ENCODE results near the gene ZFPL1.

Gene ZFPL1

DNA sequence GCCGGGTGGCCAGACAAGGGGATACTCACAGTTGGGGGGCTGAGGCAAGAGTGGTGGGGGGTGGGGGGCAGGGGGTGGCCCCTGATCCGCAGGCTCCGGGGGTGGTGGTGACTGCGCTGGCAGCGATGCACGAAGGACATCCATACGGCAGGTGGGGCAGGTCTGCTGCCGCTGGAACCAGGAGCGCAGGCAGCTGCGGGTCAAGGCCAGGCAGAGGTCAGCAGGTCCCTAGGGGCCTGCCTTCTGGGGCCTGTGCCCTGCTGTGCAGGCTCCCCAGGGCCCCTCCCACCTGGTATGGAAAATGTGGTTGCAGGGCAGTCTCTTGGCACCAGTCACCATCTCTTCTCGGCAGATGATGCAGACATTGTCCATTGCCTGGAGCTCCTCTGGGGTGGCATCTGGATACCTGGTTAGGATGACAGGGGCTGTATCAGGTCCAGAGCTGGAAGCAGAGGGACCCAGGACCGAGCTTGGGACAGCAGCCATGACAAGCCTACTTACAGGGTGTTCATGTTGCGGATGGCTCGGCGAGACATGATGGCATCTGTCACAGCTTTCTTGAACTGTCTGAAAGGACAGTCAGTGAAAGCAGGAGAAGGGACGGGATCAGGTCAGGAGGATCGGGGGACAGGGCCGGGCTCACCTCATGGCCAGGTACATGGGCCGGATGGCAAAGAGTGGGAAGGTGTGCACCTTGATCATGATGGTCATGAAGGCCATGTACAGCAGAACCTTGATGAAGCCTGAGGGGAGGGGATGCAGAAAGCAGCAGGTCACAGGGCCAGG is 46.8 kb downstream of the ZFPL1 start:
- no peak for DNase-seq

DNA sequence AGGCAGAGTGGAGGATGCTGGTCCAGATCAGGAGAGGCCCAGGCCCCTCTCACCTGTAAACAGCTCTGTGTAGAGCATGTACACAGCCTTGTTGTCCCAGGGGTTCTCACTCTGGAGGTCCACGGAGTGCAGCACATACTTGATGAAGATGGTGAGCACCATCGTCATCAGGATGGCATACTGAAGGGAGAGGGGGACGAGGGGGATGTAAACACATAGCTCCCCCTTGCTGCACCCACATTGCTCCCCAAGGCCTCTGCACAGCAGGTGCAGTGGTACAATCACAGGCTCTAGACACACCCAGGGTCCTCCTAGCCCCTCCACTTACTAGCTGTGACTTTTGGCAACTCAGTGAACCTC is 47.4 kb downstream of the ZFPL1 start:
- no peak for DNase-seq

DNA sequence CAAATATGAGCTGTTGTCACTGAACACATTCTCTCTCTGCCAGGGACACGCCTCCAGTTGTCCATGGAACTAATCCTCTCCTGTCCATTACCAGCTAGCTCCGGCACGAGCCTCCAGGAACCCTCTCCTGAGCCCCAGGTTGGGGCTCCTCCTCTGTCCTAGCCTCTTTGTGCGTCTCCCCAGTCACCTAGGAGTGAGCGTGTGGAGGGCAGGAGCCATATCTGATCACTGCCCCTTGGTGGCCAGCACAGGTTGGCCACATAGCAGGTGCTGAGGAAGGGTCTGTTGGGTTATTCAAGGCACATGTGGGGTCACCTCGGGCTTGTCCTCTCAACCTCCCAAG is 47.8 kb downstream of the ZFPL1 start:
- no peak for DNase-seq

DNA sequence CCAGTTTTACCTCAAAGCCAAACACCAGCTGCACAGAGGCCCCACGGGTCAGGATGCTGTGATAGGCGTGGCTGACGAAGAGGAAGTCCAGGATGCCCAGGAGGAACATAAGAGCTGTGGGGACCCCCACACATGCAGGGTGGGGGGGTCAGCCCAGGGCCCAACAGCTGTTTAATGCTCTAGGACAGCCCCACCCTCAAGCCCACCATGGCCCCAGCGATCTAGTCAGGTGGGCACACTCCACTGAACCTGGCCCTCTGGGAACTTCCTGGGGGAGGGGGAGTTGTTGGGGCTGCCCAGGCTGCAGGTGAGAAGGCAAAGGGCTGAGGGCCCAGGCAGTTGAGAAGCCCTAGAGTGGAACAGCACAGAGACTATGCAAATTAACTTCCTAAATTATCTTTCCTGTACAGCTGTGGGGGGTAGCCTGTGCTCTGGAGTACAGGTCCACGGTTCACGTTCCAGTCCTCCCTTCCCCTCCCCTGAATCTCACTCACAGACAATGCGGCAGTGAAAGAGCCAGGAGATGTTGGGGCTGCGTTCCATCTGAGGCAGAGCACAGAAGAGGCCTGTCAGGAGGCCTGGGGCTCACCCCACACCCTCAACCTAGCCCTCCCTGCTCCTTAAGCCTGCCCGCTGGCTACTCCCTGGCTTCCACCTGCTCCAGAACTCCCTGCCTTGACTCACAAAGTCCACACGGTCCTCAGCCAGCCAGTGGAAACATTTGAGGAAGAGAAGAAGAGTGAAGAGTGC is 48.4 kb downstream of the ZFPL1 start:
- no peak for DNase-seq

DNA sequence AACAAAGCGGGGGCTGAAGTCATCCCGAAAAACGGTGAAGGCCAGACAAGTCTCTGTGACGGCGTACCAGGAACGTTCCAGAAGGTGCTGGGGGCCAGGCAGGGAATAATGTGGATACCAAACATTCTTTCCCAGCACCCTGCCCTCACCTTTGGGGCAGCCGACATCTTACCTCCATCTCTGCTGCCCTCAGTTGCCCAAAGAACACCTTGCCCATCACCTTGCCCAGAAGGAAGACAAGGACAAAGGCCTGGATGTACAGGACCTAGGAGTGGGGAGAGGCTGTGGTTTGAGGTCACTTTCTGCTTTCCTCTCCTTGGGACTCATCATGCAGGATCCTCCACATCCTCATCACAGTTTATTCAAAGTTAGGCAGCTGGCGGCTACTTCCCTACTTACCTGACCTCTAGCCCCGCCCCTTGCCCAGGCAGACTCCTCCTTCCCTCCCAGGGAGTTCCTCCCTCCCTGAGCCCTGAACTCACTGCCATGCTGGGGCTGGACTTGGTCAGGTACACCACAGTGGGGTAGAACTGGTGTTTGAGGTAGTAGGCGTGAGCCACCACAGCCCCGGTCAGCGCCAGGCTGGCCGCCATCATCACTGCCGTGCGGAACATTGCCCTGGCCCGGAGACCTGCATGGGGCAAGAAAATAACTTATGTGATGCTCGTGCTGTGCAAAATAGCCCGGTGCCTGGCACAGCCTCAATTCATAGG is 49.1 kb downstream of the ZFPL1 start:
- no peak for DNase-seq

DNA sequence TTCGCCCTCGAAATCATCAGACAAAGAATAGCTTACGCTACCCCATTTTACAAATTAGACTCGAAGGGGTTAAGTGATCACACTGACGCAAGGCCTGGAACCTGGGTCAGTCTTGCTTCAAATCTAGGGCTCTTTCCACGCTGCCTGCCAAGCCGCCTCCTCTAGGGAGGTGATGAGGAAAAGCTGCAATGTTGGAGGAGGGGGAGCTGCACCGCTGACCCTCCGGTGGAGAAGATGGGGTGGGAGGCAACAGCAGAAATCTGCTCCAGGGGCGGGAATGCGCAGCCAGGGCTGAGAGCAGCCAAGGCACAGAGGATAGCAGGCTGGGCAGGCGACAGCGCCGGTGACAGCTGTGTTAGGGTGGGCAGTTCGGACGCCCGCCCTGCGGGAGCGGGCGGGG is 49.7 kb downstream of the ZFPL1 start:
- DNase-seq: no peak

DNA sequence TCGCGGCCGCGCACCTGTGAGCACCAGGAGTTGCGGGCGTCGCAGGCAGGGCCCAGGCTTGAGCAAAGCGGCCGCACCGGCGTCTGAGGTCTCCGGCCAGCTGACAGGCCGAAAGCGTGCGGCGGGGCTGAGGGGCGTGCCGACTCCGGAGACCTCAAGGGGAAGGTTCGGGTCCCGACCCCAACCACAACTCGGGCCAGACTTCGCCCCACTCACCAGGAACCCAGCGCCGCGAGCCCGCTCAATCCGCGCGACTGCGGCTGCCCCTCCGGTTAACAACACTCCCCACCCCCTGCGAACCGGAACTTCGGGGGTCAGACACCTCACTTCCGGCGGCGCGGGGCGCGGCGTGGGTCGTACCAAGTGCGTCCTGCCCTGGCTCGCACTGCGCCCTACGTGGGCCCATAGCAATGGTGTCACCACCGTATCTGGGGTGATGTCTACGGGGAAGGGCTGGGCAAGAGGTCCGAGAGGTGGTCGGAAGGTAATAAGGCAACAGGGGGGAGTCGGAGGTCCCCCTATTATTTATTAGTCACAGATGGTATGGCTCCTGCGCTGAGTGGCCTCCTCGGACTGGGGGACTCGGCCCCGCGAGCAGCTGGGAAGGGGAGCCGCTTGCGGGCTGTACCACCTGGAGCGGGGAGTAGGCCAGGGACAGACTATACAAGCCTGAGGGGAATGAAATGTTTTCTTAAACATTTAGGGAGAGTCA is 50.4 kb downstream of the ZFPL1 start, which contains the start of gene SYVN1:
TSS of gene SYVN1 (minus strand) at position 280 of the 712 bp plus-strand sequence. CDS start 918 bp downstream, outside the sequence.
- DNase-seq: peak in 1 of 2 experiments; percentile 67

DNA sequence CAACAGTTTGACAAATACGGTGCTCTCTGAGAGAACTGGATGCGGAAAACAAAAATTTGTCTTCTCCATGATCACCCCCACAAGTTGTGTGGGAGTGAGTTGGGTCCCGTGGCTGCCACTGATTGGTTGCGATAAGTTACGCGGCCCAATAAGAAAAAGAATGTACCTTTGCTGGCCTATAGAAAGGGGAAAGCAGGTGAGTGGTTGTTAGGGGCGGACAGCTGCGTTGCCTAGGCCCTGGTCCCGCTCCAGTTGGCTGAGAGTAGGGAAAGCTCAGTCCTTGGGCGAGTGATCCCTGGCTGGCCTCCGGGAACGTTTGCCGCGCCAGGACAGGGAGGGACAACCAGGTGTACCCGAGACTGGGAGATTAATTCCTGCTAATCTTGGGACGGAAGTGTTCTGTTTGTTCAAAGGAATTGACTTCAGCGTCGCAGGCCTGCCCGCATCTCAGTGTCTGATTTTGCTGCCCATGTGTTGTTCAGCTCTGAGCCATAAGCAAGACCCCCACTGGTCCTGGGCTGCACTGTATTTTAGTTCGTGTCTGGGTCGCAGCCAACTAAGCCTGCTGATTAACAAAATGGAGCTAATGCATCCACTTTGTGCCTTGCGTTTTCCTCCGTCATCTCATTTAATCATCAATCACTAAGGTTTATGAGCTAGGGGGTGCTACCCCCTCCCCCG is 51.1 kb downstream of the ZFPL1 start:
- DNase-seq: peak; percentile 88 to 96

DNA sequence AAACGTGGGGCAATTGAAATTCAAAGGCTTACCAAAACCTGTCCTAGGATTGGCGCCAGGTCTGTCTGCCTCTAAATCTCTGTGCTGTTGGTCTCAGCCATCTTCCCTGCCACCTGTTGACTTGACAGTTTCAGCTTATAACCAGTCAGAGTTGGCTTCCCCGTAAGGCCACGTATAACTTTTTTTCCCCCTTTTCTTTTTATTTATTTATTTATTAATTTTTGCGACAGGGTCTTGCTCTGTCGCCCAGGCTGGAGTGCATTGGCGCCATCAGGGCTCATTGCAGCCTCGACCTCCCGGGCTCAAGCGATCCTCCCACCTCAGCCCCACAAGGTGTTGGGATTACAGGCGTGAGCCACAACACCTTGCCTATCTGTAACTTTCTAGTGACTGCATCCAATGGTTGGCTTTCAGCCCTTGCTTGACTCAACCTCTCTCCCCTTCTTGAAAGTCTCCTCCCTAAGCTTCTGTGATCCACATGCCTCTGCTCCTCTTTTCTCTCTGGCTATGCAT is 51.7 kb downstream of the ZFPL1 start:
- DNase-seq: no peak

DNA sequence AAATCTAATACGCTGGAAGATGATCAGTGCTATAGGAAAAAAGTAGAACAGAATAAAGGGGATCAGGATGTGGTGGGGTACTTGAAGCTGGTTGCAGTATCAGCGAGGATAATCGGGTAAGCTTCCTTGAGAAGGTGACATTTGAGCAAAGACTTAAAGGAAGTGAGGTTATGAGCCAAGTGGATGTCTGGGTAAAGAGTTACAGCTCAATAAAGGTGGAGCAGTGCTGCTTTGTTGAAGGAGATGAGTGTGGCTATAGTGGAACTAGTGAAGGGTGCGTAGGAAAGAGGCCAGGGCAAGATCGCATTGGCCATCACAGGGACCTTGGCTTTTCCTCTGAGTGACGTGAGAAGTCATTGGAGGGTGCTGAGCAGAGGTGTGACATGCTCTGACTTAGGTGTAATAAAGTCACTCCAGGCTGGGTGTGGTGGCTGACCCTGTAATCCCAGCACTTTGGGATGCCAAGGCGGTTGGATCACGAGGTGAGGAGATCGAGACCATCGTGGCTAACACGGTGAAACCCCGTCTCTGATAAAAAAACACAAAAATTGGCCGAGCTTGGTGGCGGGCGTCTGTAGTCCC is 52.6 kb downstream of the ZFPL1 start:
- DNase-seq: no peak

Measured in cerebellar nuclear complex (tissue), 1 donor.